SJSA1 (cell line): ENCODE measurements around the gene SLC38A7. TPM values are rescaled to one million over a fixed set of nuclear protein-coding genes. Genes with fewer than 3 reads are reported as not detected.
A peak's percentile ranks its signal among the peaks of the same experiment; 100 is the strongest.
"Not testable (repeated sequence)": the region's sequence is repeated elsewhere in the genome, so short reads cannot be mapped to it uniquely, and the experiment has no call there.

Source experiments
- DNase-seq, 2 experiments: peaks; one replicate each; pipeline ENCODE4 v3.0.0-alpha.2; 2015 to 2020; ENCODE audit warnings: low spot score in 2 of 2, low read depth in 1 of 2
- H3K27ac ChIP-seq: fragments of 250-450 bp; sonication (Bioruptor Pico); 2 replicates; pipeline ENCODE4 v1.5.1; 2020; ENCODE audit warnings: mild to moderate bottlenecking, moderate library complexity
- H3K27me3 ChIP-seq: fragments of 250-450 bp; sonication (Bioruptor Pico); replicated peaks from 2 replicates; pipeline ENCODE4 v1.5.1; 2020; ENCODE audit warnings: mild to moderate bottlenecking, moderate library complexity
- H3K36me3 ChIP-seq: fragments of 250-450 bp; sonication (Bioruptor Pico); 2 replicates; pipeline ENCODE4 v1.5.1; 2020; ENCODE audit warnings: mild to moderate bottlenecking
- H3K4me1 ChIP-seq: fragments of 250-450 bp; sonication (Bioruptor Pico); replicated peaks from 2 replicates; pipeline ENCODE4 v1.6.1; 2021; ENCODE audit warnings: mild to moderate bottlenecking
- H3K4me3 ChIP-seq: fragments of 250-450 bp; sonication (Bioruptor Pico); 2 replicates; pipeline ENCODE4 v1.5.1; 2020; ENCODE audit warnings: mild to moderate bottlenecking
- H3K9me3 ChIP-seq: fragments of 250-450 bp; sonication (Bioruptor Pico); replicated peaks from 2 replicates; pipeline ENCODE4 v1.5.1; 2020; ENCODE audit warnings: mild to moderate bottlenecking
- total RNA-seq: library from RNA; depleted of rRNA; stranded (reverse); fragments of >200 nt; shearing (Covaris generic); gene quantifications from 2 replicates; pipeline ENCODE4 v1.2.3, GENCODE V29; 2014

Gene SLC38A7
- total RNA-seq, 1 experiment from 2014 or later, result 8.9 TPM

DNA sequence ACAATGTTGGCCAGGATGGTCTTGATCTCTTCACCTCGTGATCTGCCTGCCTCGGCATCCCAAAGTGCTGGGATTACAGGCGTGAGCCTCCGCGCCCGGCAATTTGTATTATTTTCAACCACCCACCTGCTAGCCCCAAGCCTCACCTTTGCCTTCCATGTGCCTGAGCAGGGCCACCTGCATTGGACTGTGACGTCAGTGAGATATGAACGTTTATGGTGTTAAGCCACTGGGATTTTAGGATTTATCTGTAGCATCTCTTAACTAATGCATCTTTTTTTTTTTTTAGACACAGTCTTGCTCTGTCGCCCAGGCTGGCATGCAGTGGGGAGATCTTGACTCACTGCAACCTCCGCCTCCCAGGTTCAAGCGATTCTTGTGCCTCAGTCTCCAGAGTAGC, 24.7 kb downstream of the SLC38A7 start:
- not testable (repeated sequence) for H3K27me3 ChIP-seq, H3K4me1 ChIP-seq, H3K9me3 ChIP-seq, H3K27ac ChIP-seq, H3K36me3 ChIP-seq, H3K4me3 ChIP-seq, DNase-seq

DNA sequence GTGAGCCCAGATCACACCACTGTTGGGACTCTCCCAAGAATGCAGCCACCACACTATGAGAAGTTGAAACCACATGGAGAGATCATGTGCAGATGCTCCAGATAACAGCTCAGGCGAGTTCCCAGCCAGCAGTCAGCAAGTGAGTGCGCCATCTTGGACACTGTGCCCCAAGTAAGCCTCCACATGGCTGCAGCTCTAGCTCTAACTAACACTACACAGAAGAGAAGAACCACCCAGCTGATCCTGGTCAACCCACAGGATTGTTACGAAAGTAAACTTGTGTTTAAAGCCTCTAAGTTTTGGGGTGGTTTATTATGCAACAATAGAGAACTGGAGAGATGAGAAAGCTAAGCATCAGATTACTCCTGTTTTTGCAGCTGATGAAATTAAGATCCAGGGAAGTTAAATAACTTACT, 25.8 kb downstream of the SLC38A7 start:
- Histone ChIP-seq H3K27ac (no peak overlapping the region), H3K36me3 (no peaks in the 10 kb centered on the region), H3K27me3 (no peaks in the 10 kb centered on the region), H3K9me3 (no peaks in the 10 kb centered on the region), H3K4me1 (no peaks in the 10 kb centered on the region), H3K4me3 (no peak overlapping the region)
- DNase-seq, result no peak

GRCh38 chr16:58656899-58657298, 27.7 kb downstream of the SLC38A7 start:
- Histone ChIP-seq H3K27ac (no peak overlapping the region), H3K9me3 (no peaks in the 10 kb centered on the region), H3K4me1 (peaks cover 4% of the 10 kb centered on the region; the same call in 1 of the 2 replicates), H3K27me3 (no peaks in the 10 kb centered on the region), H3K4me3 (no peak overlapping the region), H3K36me3 (no peaks in the 10 kb centered on the region)
- DNase-seq, result no peak

DNA sequence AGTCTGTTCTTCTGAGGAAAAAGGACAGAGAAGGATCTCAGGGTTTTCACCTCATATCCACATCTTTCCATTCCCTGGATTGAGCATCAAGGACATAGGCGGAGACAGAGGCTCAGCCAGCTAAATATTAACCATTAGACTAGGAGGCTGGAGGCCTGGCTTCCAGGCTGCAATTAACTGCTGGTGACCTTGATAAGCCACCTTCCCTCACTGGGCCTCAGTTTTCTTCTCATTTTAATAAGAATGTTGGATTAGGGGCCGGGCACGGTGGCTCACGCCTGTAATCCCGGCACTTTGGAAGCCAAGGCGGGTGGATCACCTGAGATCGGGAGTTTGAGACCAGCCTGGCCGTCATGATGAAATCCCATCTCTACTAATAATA, 29.4 kb downstream of the SLC38A7 start:
- Histone ChIP-seq H3K4me3 (no peak overlapping the region), H3K27ac (no peak overlapping the region), H3K36me3 (no peaks in the 10 kb centered on the region), H3K27me3 (no peaks in the 10 kb centered on the region), H3K4me1 (peaks cover 10% of the 10 kb centered on the region; the same call in 1 of the 2 replicates), H3K9me3 (no peaks in the 10 kb centered on the region)
- no peak for DNase-seq

- H3K9me3 ChIP-seq, result no peaks in the 10 kb centered on the region
- no peaks in the 10 kb centered on the region for H3K36me3 ChIP-seq
- no peak overlapping the region for H3K27ac ChIP-seq
- no peaks in the 10 kb centered on the region for H3K27me3 ChIP-seq
- no peak for DNase-seq
- no peak overlapping the region for H3K4me3 ChIP-seq
- H3K4me1 ChIP-seq, result peaks cover 10% of the 10 kb centered on the region; the same call in 1 of the 2 replicates
Observed at GRCh38 chr16:58654560-58655214, 29.9 kb downstream of the SLC38A7 start.

- no peaks in the 10 kb centered on the region for H3K9me3 ChIP-seq
- H3K4me1 ChIP-seq, result peaks cover 10% of the 10 kb centered on the region; the same call in 1 of the 2 replicates
- H3K4me3 ChIP-seq, result no peak overlapping the region
- H3K27ac ChIP-seq, result no peak overlapping the region
- no peaks in the 10 kb centered on the region for H3K27me3 ChIP-seq
- DNase-seq, result no peak
- no peaks in the 10 kb centered on the region for H3K36me3 ChIP-seq
Observed at GRCh38 chr16:58652741-58653140, 31.8 kb downstream of the SLC38A7 start.

GRCh38 chr16:58651965-58652348, 32.6 kb downstream of the SLC38A7 start:
- peak; percentile 42 to 52 for DNase-seq
- no peak overlapping the region for H3K4me3 ChIP-seq
- no peaks in the 10 kb centered on the region for H3K27me3 ChIP-seq
- H3K36me3 ChIP-seq, result no peaks in the 10 kb centered on the region
- no peaks in the 10 kb centered on the region for H3K9me3 ChIP-seq
- peaks cover 10% of the 10 kb centered on the region; the same call in 1 of the 2 replicates for H3K4me1 ChIP-seq
- no peak overlapping the region for H3K27ac ChIP-seq

GRCh38 chr16:58649707-58650106, 34.9 kb downstream of the SLC38A7 start:
- peaks cover 10% of the 10 kb centered on the region; the same call in 1 of the 2 replicates for H3K4me1 ChIP-seq
- no peaks in the 10 kb centered on the region for H3K27me3 ChIP-seq
- H3K36me3 ChIP-seq, result no peaks in the 10 kb centered on the region
- H3K9me3 ChIP-seq, result no peaks in the 10 kb centered on the region
- no peak overlapping the region for H3K4me3 ChIP-seq
- H3K27ac ChIP-seq, result no peak overlapping the region
- no peak for DNase-seq

GRCh38 chr16:58647107-58647506, 37.5 kb downstream of the SLC38A7 start:
- Histone ChIP-seq H3K27me3 (no peaks in the 10 kb centered on the region), H3K4me3 (no peak overlapping the region), H3K9me3 (no peaks in the 10 kb centered on the region), H3K4me1 (peaks cover 8% of the 10 kb centered on the region; the same call in 1 of the 2 replicates), H3K36me3 (no peaks in the 10 kb centered on the region), H3K27ac (no peak overlapping the region)
- DNase-seq, result no peak

GRCh38 chr16:58644765-58645487, 39.6 kb downstream of the SLC38A7 start:
- Histone ChIP-seq H3K36me3 (no peaks in the 10 kb centered on the region), H3K27me3 (no peaks in the 10 kb centered on the region), H3K9me3 (no peaks in the 10 kb centered on the region), H3K4me3 (no peak overlapping the region), H3K27ac (no peak overlapping the region), H3K4me1 (no peaks in the 10 kb centered on the region)
- DNase-seq, result no peak

DNA sequence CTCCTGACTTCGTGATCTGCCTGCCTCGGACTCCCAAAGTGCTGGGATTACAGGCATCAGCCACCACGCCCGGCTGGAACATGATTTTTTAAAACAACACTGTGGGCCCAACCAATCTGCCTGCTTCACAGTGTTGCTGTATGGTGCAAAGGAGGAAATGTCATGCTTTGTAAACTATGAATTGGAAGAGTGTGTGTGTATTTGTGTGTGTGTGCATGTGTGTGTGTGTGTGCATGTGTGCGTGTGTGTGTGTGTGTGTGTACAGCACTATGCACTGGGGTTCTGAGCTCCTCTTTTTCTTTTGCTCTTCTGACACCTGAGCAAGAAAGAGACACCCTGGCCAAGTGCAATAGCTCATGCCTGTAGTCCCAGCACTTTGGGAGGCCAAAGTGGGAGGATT, 40.5 kb downstream of the SLC38A7 start:
- H3K36me3 ChIP-seq, result no peaks in the 10 kb centered on the region
- H3K4me1 ChIP-seq, result no peaks in the 10 kb centered on the region
- no peaks in the 10 kb centered on the region for H3K27me3 ChIP-seq
- no peak overlapping the region for H3K27ac ChIP-seq
- no peaks in the 10 kb centered on the region for H3K9me3 ChIP-seq
- no peak for DNase-seq
- H3K4me3 ChIP-seq, result no peak overlapping the region

- DNase-seq, result no peak
- H3K9me3 ChIP-seq, result no peaks in the 10 kb centered on the region
- no peaks in the 10 kb centered on the region for H3K27me3 ChIP-seq
- H3K27ac ChIP-seq, result no peak overlapping the region
- H3K4me1 ChIP-seq, result no peaks in the 10 kb centered on the region; the same call in 1 of the 2 replicates
- H3K4me3 ChIP-seq, result no peak overlapping the region
- H3K36me3 ChIP-seq, result no peaks in the 10 kb centered on the region
Observed at GRCh38 chr16:58640949-58641348, 43.6 kb downstream of the SLC38A7 start.

GRCh38 chr16:58639836-58640235, 44.7 kb downstream of the SLC38A7 start:
- Histone ChIP-seq H3K36me3 (no peaks in the 10 kb centered on the region), H3K4me1 (no peaks in the 10 kb centered on the region; the same call in 1 of the 2 replicates), H3K9me3 (no peaks in the 10 kb centered on the region), H3K4me3 (no peak overlapping the region), H3K27me3 (no peaks in the 10 kb centered on the region), H3K27ac (no peak overlapping the region)
- DNase-seq, result no peak

DNA sequence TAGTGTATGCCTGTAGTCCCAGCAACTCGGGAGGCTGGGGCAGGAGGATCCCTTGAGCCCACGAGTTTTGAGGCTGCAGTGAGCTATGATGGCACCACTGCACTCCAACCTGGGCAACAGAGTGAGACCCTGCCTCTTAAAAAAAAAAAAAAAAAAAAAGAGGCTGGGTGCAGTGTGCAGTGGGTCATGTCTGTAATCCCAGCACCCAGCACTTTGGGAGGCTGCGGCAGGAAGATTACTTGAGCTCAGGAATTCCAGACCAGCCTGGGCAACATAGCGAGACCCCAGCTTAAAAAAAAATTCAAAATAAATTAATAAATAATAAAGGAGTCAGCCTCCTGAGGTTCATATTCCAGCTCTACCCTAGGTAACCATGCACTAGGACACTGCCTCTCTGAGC, 45.3 kb downstream of the SLC38A7 start:
- Histone ChIP-seq H3K4me3 (no peak overlapping the region), H3K9me3 (no peaks in the 10 kb centered on the region), H3K27ac (no peak overlapping the region), H3K36me3 (no peaks in the 10 kb centered on the region), H3K27me3 (no peaks in the 10 kb centered on the region), H3K4me1 (no peaks in the 10 kb centered on the region; the same call in 1 of the 2 replicates)
- no peak for DNase-seq
